Ishikawa (cell line): ENCODE data around the gene MAST4.

Experiments used
- CEBPB ChIP-seq: IDR thresholded peaks from 2 replicates; pipeline ENCODE4 v1.6.1; 2012
- CREB1 ChIP-seq: IDR thresholded peaks from 2 replicates; pipeline ENCODE4 v1.6.1; 2012; ENCODE audit warnings: low read depth
- EGR1 ChIP-seq: IDR thresholded peaks from 2 replicates; pipeline ENCODE4 v1.6.1; 2012
- EP300 ChIP-seq: IDR thresholded peaks from 2 replicates; pipeline ENCODE4 v1.6.1; 2012; ENCODE audit warnings: borderline replicate concordance
- FOXM1 ChIP-seq: IDR thresholded peaks from 2 replicates; pipeline ENCODE4 v1.6.1; 2012; ENCODE audit warnings: low read depth, borderline replicate concordance
- MAX ChIP-seq: IDR thresholded peaks from 2 replicates; pipeline ENCODE4 v1.6.1; 2012
- NFIC ChIP-seq: IDR thresholded peaks from 2 replicates; pipeline ENCODE4 v1.6.1; 2012
- RAD21 ChIP-seq: IDR thresholded peaks from 2 replicates; pipeline ENCODE4 v1.6.1; 2012; ENCODE audit warnings: low read depth
- REST ChIP-seq: IDR thresholded peaks from 2 replicates; pipeline ENCODE4 v1.6.1; 2012; ENCODE audit warnings: low read depth, mild to moderate bottlenecking
- TAF1 ChIP-seq: IDR thresholded peaks from 2 replicates; pipeline ENCODE4 v1.6.1; 2012; ENCODE audit warnings: low read depth, mild to moderate bottlenecking
- TCF12 ChIP-seq: IDR thresholded peaks from 2 replicates; pipeline ENCODE4 v1.6.1; 2012; ENCODE audit warnings: low read depth
- TEAD4 ChIP-seq: IDR thresholded peaks from 2 replicates; pipeline ENCODE4 v1.6.1; 2012
- USF1 ChIP-seq: IDR thresholded peaks from 2 replicates; pipeline ENCODE4 v1.6.1; 2012
- YY1 ChIP-seq: IDR thresholded peaks from 2 replicates; pipeline ENCODE4 v1.6.1; 2012; ENCODE audit warnings: low read depth
- ZBTB7A ChIP-seq: IDR thresholded peaks from 2 replicates; pipeline ENCODE4 v1.6.1; 2012; ENCODE audit warnings: low read depth

MAST4 gene

GRCh38 chr5:67059744-67060490 lies 463.7 kb downstream of the MAST4 start:
- TF ChIP-seq TCF12 (no peak), CEBPB (no peak), YY1 (no peak), TEAD4 (no peak), FOXM1 (no peak), MAX (no peak), EGR1 (no peak), REST (no peak), EP300 (no peak), RAD21 (no peak), USF1 (no peak), ZBTB7A (no peak), CREB1 (no peak), NFIC (no peak), TAF1 (no peak)

GRCh38 chr5:67061511-67061910 lies 465.3 kb downstream of the MAST4 start:
- TF ChIP-seq CREB1 (no peak), MAX (no peak), USF1 (no peak), TCF12 (no peak), REST (no peak), EGR1 (no peak), TAF1 (no peak), TEAD4 (no peak), FOXM1 (no peak), NFIC (no peak), ZBTB7A (no peak), EP300 (no peak), CEBPB (no peak), RAD21 (no peak), YY1 (no peak)

- no peak for TF ChIP-seq RAD21
- TF ChIP-seq FOXM1: no peak
- TF ChIP-seq MAX: no peak
- no peak for TF ChIP-seq NFIC
- TF ChIP-seq TEAD4: no peak
Measured at GRCh38 chr5:67063055-67063454, 466.9 kb downstream of the MAST4 start.

- TF ChIP-seq RAD21 (no peak), TCF12 (no peak), REST (no peak), CEBPB (no peak), USF1 (no peak), NFIC (no peak), EGR1 (no peak), ZBTB7A (no peak), MAX (no peak), TAF1 (no peak), TEAD4 (no peak), FOXM1 (no peak), CREB1 (no peak)
Measured at GRCh38 chr5:67063791-67064190, 467.6 kb downstream of the MAST4 start.
